Measurements from ENCODE around the gene U2AF1. TPM values are rescaled to one million over a fixed set of nuclear protein-coding genes. Genes with fewer than 3 reads are reported as not detected.
A peak's percentile ranks its signal among the peaks of the same experiment; 100 is the strongest.
"Not testable (repeated sequence)": the region's sequence is repeated elsewhere in the genome, so short reads cannot be mapped to it uniquely, and the experiment has no call there.

The U2AF1 gene
- total and polyA plus RNA-seq, 5 donors, result 8.1 to 42.8 (median 18.4) TPM

- WGBS, result no CpG with 5 or more reads among the region's 7 CpGs
- ATAC-seq; intact Hi-C loops (cut with DNase I): not testable (repeated sequence)
Observed at GRCh38 chr21:43109006-43109405, 1.6 kb upstream of the U2AF1 start.

DNA sequence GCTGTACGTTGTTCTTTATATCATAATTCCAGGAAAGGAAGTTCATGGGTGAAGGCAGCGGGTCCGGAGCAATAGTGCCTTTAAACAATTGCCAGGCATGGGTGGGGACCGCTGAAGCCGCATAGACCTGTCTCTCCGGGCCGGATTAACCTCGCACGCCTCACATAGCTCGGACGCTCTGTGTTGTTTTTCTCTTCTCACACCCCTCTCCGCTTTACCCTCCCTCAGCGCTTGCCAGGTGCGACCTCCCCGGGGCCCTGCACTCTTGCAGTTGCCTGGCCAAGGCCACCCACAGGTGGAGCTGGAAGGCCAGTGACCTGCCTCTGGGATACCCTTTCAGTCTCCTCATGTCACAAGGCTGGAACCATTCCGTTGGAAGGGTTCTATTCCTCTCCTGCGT lies 807 bp upstream of the U2AF1 start:
- ATAC-seq, result peak; percentile 27 to 58
- no CpG with 5 or more reads among the region's 17 CpGs for WGBS

More at GRCh38 chr21:43109006-43109405, 1.6 kb upstream of the U2AF1 start:
- not testable (repeated sequence) for H3K4me1 ChIP-seq (ENCODE audit: control insufficient read depth, insufficient read depth, low read length); H3K9me3 ChIP-seq (ENCODE audit: control insufficient read depth, low read length); H3K27ac ChIP-seq (ENCODE audit: low read length); DNase-seq; H3K4me3 ChIP-seq (ENCODE audit: low read length); H3K27me3 ChIP-seq (ENCODE audit: control insufficient read depth, insufficient read depth)

GRCh38 chr21:43107794-43108137 lies 396 bp upstream of the U2AF1 start:
- intact Hi-C loops (cut with DNase I); H3K4me3 ChIP-seq (ENCODE audit: low read length); ATAC-seq; DNase-seq; H3K27ac ChIP-seq (ENCODE audit: low read length); H3K4me1 ChIP-seq (ENCODE audit: control insufficient read depth, insufficient read depth, low read length); H3K9me3 ChIP-seq (ENCODE audit: control insufficient read depth, low read length); H3K27me3 ChIP-seq (ENCODE audit: control insufficient read depth, insufficient read depth): not testable (repeated sequence)
- WGBS, result no CpG with 5 or more reads among the region's 17 CpGs

More for the DNA sequence above, 807 bp upstream of the U2AF1 start:
- H3K4me1 ChIP-seq (ENCODE audit: control insufficient read depth, insufficient read depth, low read length); H3K27ac ChIP-seq (ENCODE audit: low read length); H3K27me3 ChIP-seq (ENCODE audit: control insufficient read depth, insufficient read depth); DNase-seq; H3K4me3 ChIP-seq (ENCODE audit: low read length); H3K9me3 ChIP-seq (ENCODE audit: control insufficient read depth, low read length); intact Hi-C loops (cut with DNase I): not testable (repeated sequence)

- DNase-seq; H3K4me3 ChIP-seq (ENCODE audit: low read length); H3K27ac ChIP-seq (ENCODE audit: low read length); H3K27me3 ChIP-seq (ENCODE audit: control insufficient read depth, insufficient read depth); H3K9me3 ChIP-seq (ENCODE audit: control insufficient read depth, low read length); intact Hi-C loops (cut with DNase I); H3K4me1 ChIP-seq (ENCODE audit: control insufficient read depth, insufficient read depth, low read length); ATAC-seq: not testable (repeated sequence)
- 56% methylated on average over 2 of the region's 5 CpGs for WGBS
Observed at GRCh38 chr21:43104642-43105041, 2.7 kb downstream of the U2AF1 start.

GRCh38 chr21:43102281-43102680 lies 5.1 kb downstream of the U2AF1 start:
- H3K27me3 ChIP-seq (ENCODE audit: control insufficient read depth, insufficient read depth); ATAC-seq; intact Hi-C loops (cut with DNase I); H3K4me1 ChIP-seq (ENCODE audit: control insufficient read depth, insufficient read depth, low read length); H3K27ac ChIP-seq (ENCODE audit: low read length); H3K4me3 ChIP-seq (ENCODE audit: low read length); DNase-seq; H3K9me3 ChIP-seq (ENCODE audit: control insufficient read depth, low read length): not testable (repeated sequence)
- WGBS, result no CpG with 5 or more reads among the region's 4 CpGs

DNA sequence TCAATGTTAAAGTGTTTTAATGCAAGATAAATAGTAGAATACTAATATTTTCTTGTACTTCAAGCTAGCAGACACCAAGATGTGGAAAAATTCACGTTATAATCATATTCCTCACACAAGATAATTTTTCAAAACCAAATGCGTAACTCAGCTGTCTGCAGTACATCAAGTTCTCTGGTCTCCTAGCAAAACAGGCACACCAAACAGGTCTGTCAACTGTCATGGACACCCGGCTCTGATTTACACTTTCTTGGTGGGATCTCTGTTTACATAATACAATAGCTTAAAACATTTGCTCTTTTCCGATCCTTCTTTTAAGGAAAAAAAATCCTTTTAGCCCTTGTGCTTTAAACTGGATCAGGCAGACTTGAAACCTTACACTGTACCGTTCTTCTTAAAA lies 5.7 kb downstream of the U2AF1 start:
- intact Hi-C loops (cut with DNase I); H3K27ac ChIP-seq (ENCODE audit: low read length); H3K9me3 ChIP-seq (ENCODE audit: control insufficient read depth, low read length); H3K4me1 ChIP-seq (ENCODE audit: control insufficient read depth, insufficient read depth, low read length); ATAC-seq; H3K27me3 ChIP-seq (ENCODE audit: control insufficient read depth, insufficient read depth); H3K4me3 ChIP-seq (ENCODE audit: low read length); DNase-seq: not testable (repeated sequence)
- no CpG with 5 or more reads among the region's 5 CpGs for WGBS

DNA sequence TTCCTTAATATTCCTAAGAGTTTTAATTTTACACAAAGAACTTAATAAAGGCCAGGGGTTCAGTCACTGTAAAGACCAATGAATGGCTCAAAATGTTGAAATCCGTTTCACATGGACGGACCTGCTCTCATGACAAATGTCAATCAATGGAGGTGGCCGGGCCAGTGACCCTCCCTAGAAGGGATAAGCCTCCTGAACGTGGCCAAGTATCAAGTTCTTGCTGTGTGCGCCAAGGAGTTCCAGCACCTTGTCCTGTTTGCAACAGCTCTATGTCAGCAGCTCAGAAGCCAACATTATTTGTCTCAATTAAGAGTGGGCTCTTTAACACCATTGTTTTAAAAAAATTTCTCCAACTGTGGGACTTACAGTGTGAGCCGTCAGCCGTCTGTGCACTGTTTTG lies 6.4 kb downstream of the U2AF1 start:
- ATAC-seq; H3K4me1 ChIP-seq (ENCODE audit: control insufficient read depth, insufficient read depth, low read length); H3K27ac ChIP-seq (ENCODE audit: low read length); DNase-seq; H3K4me3 ChIP-seq (ENCODE audit: low read length); H3K9me3 ChIP-seq (ENCODE audit: control insufficient read depth, low read length); H3K27me3 ChIP-seq (ENCODE audit: control insufficient read depth, insufficient read depth); intact Hi-C loops (cut with DNase I): not testable (repeated sequence)
- WGBS, result no CpG with 5 or more reads among the region's 7 CpGs

DNA sequence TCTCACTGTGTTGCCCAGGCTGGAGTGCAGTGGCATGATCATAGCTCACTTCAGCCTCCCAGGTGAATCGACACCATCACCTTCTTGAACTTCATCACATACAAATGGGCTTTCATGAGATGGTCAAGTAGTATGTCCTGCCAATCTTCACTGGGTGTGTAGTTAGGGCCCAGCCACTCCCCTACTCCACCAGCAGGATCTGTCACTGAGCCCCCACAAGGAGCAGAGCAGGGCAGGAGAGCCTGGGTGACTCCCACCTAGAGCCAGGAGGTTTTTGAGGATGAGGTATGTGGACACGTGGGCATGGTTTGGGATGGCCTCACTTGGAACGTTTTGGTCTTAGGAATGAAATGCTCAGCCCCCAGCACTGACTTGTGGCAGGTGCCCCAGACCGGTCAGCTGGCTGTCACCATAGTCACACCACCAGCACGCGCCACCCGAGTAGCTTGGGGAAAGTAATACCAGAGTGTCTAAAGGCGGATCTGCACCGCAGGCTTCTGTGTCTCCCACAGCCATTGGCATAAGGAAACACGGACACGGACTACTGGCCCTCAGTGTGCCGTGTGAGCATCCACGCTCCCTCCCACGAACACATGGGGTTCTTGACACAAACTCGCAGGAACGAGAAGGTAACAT lies 15.3 kb downstream of the U2AF1 start:
- DNase-seq; H3K9me3 ChIP-seq (ENCODE audit: control insufficient read depth, low read length); intact Hi-C loops (cut with DNase I); H3K4me1 ChIP-seq (ENCODE audit: control insufficient read depth, insufficient read depth, low read length); H3K27me3 ChIP-seq (ENCODE audit: control insufficient read depth, insufficient read depth); ATAC-seq; H3K27ac ChIP-seq (ENCODE audit: low read length); H3K4me3 ChIP-seq (ENCODE audit: low read length): not testable (repeated sequence)
- WGBS, result no CpG with 5 or more reads among the region's 16 CpGs

GRCh38 chr21:43090947-43091346 lies 16.4 kb downstream of the U2AF1 start:
- H3K27me3 ChIP-seq (ENCODE audit: control insufficient read depth, insufficient read depth); intact Hi-C loops (cut with DNase I); H3K4me1 ChIP-seq (ENCODE audit: control insufficient read depth, insufficient read depth, low read length); H3K9me3 ChIP-seq (ENCODE audit: control insufficient read depth, low read length); ATAC-seq; DNase-seq; H3K4me3 ChIP-seq (ENCODE audit: low read length); H3K27ac ChIP-seq (ENCODE audit: low read length): not testable (repeated sequence)
- WGBS, result 91% methylated on average over 1 of the region's 3 CpGs

DNA sequence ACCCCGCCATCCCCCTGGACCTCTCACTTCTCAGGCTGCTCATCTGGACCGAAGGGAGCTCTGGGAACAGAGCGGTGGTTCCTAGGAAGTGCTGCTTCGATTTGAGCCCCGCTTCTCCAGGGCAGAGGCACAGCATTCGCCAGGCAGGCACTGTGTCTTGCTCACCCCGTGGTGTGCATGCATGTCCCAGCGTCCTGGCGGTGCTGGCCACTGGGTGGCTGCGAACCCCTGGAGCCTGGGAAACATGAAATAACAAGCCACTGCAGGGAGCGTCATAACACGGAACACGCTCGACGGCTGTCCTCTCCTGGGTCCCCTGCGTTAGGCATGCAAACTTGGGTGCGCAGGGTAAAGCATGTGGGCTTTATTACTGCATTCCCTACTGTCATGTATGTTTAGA lies 17.9 kb downstream of the U2AF1 start:
- DNase-seq; ATAC-seq; H3K27me3 ChIP-seq (ENCODE audit: control insufficient read depth, insufficient read depth); H3K9me3 ChIP-seq (ENCODE audit: control insufficient read depth, low read length); H3K4me3 ChIP-seq (ENCODE audit: low read length); intact Hi-C loops (cut with DNase I); H3K27ac ChIP-seq (ENCODE audit: low read length); H3K4me1 ChIP-seq (ENCODE audit: control insufficient read depth, insufficient read depth, low read length): not testable (repeated sequence)
- WGBS, result no CpG with 5 or more reads among the region's 17 CpGs

DNA sequence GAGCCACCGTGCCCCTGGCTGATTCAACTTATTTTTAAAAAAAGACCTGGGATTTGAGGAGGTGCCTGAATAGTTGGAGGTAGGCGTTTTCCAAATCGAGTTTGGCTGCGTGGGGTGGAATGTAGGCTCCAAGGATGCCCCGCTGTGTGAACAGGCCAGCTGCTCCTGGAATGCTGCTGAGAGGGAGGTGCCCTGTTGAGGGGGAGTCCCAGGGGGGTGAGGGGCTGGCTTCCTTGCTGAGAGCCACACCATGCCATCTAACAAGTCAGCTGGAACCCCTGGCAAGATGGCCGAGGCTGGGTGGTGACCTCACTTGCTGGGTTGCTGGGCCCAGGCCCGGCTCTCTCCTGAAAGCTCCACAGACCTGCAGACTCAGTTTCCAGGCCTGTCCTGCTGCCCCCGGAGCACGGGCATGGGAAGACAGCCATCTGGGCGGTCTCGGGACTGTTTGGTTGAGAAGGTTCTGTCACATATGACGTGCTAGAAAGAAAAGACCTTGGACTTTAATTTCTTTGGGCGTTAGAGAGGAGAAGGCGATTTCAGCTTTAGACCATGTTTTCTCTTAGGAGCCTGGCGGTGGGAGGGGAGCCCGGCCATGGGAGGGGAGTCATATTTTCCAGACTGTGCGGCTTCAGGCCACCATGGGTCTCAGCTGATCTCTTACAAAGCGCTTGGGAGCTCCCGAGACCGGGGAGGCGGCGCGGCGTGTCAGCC lies 24.6 kb downstream of the U2AF1 start:
- H3K27me3 ChIP-seq (ENCODE audit: control insufficient read depth, insufficient read depth); H3K27ac ChIP-seq (ENCODE audit: low read length); ATAC-seq; intact Hi-C loops (cut with DNase I); H3K9me3 ChIP-seq (ENCODE audit: control insufficient read depth, low read length); H3K4me3 ChIP-seq (ENCODE audit: low read length); H3K4me1 ChIP-seq (ENCODE audit: control insufficient read depth, insufficient read depth, low read length); DNase-seq: not testable (repeated sequence)
- WGBS, result no CpG with 5 or more reads among the region's 24 CpGs

Measured in right cardiac atrium (tissue), 5 donors.